ENCODE data around the gene CD177.
"Not testable (repeated sequence)": the region's sequence is repeated elsewhere in the genome, so short reads cannot be mapped to it uniquely, and the experiment has no call there.

DNA sequence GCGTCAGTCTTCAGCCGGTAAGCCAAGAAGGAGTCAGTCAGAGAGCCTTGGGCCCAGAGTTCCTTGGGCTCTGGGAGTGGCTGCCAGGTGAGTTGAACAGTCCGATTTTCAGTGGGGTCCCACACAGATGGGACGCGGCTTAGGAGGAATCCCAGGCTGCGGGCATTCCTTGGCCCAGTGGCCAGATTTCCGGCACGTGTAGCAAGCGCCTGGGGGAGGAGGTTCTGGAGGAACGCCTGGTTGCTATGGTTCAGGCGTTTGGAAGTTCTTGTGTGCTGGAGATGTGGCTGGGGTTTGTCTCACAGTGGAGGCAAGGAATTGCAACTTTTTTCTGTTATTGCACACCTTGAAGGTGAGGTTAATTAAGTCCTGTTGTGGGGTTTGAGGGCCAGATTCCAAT is 26.7 kb upstream of the CD177 start:
- TF ChIP-seq POLR2AphosphoS5, CTCF (IDR thresholded peaks at IDR 0.05): not testable (repeated sequence)
